H1 (cell line): ENCODE measurements around the gene TMEM151B. TPM values are rescaled to one million over a fixed set of nuclear protein-coding genes. Genes with fewer than 3 reads are reported as not detected.

ENCODE experiments used
- CTCF ChIA-PET: fragments of 300-600 bp; sonication (Branson Sonifier 250); formaldehyde crosslinking; loops from one replicate; lab custom pipeline; 2021; ENCODE audit not compliant: partially characterized antibody; lab: Charles Lee
- POLR2A ChIA-PET: fragments of 300-600 bp; sonication (Branson Sonifier 250); formaldehyde crosslinking; loops from one replicate; lab custom pipeline; 2021; ENCODE audit warnings: inconsistent platforms; ENCODE audit not compliant: partially characterized antibody; lab: Charles Lee
- DNase-seq, 2 experiments: peaks; one replicate each; pipeline versions ENCODE4 v3.0.0 to v3.0.0-alpha.2; 2010 to 2022; ENCODE audit warnings: low spot score in 2 of 2, low read depth in 1 of 2, mixed read lengths in 1 of 2
- FAIRE-seq: peaks from 2 replicates; lab custom pipeline; 2011; peaks lifted over from hg19 to GRCh38; lab: Jason Lieb, UNC
- H2AFZ ChIP-seq: 2 replicates; pipeline ENCODE4 v1.8.1; 2012; ENCODE audit warnings: low read length, inconsistent platforms
- H2AK5ac ChIP-seq: 2 replicates; pipeline ENCODE4 v1.6.1; 2013; ENCODE audit warnings: low read depth, low read length
- H2BK120ac ChIP-seq: replicated peaks from 2 replicates; pipeline ENCODE3; 2013; ENCODE audit warnings: low read depth, low read length, inconsistent platforms
- H2BK12ac ChIP-seq: 2 replicates; pipeline ENCODE4 v1.6.1; 2013; ENCODE audit warnings: low read depth, low read length
- H2BK15ac ChIP-seq: 2 replicates; pipeline ENCODE4 v1.6.1; 2013; ENCODE audit warnings: low read length
- H2BK20ac ChIP-seq: 2 replicates; pipeline ENCODE4 v1.6.1; 2013; ENCODE audit warnings: low read length
- H2BK5ac ChIP-seq: 2 replicates; pipeline ENCODE4 v1.6.1; 2013; ENCODE audit warnings: low read depth, low read length
- H3K14ac ChIP-seq: 2 replicates; pipeline ENCODE4 v1.6.1; 2013; ENCODE audit warnings: inconsistent platforms; ENCODE audit not compliant: insufficient read length
- H3K18ac ChIP-seq: 2 replicates; pipeline ENCODE4 v1.6.1; 2013; ENCODE audit warnings: low read length; ENCODE audit errors: extremely low read depth
- H3K23ac ChIP-seq: 2 replicates; pipeline ENCODE4 v1.6.1; 2013; ENCODE audit warnings: inconsistent platforms; ENCODE audit not compliant: insufficient read length
- H3K23me2 ChIP-seq: 2 replicates; pipeline ENCODE4 v1.6.1; 2013; ENCODE audit warnings: low read depth, low read length
- H3K27ac ChIP-seq: 2 replicates; pipeline ENCODE4 v1.6.1; 2011; ENCODE audit warnings: low read depth, low read length, inconsistent platforms
- H3K27me3 ChIP-seq, 4 experiments: replicated peaks in 1 of 4; 1 replicate in 1 of 4; 2 replicates in 3 of 4; pipeline versions ENCODE4 v1.6.1 to v1.8.1; 2011 to 2013; ENCODE audit warnings: low read length in 3 of 4, mild to moderate bottlenecking in 3 of 4, inconsistent platforms in 2 of 4, mixed read lengths in 2 of 4, moderate library complexity in 1 of 4; ENCODE audit not compliant: control insufficient read depth in 3 of 4, insufficient read depth in 3 of 4; ENCODE audit errors: extremely low read depth in 1 of 4
- H3K36me3 ChIP-seq, 4 experiments: 2 replicates each; pipeline versions ENCODE4 v1.6.1 to v1.8.1; 2011 to 2013; ENCODE audit warnings: mild to moderate bottlenecking in 4 of 4, low read length in 3 of 4, moderate library complexity in 2 of 4, control low read depth in 1 of 4, inconsistent platforms in 1 of 4; ENCODE audit not compliant: insufficient read depth in 4 of 4, control insufficient read depth in 2 of 4
- H3K4ac ChIP-seq: replicated peaks from 2 replicates; pipeline ENCODE3; 2013; ENCODE audit warnings: low read length, low read depth, mixed read lengths, inconsistent platforms; ENCODE audit not compliant: insufficient read length
- H3K4me1 ChIP-seq, 4 experiments: replicated peaks in 1 of 4; 1 replicate in 1 of 4; 2 replicates in 3 of 4; pipeline versions ENCODE4 v1.6.1 to v1.8.1; 2011 to 2013; ENCODE audit warnings: low read length in 3 of 4, inconsistent platforms in 2 of 4, mixed read lengths in 1 of 4; ENCODE audit not compliant: insufficient read depth in 4 of 4, control insufficient read depth in 3 of 4
- H3K4me2 ChIP-seq, 2 experiments: 2 replicates each; pipeline versions ENCODE4 v1.6.1 to v1.8.1; 2011 to 2013; ENCODE audit warnings: low read depth in 2 of 2, low read length in 2 of 2, control low read depth in 1 of 2, inconsistent platforms in 1 of 2, mild to moderate bottlenecking in 1 of 2; ENCODE audit not compliant: insufficient read depth in 1 of 2
- H3K4me3 ChIP-seq, 4 experiments: fragments of 200-600, 300-600 bp in 1 of 4; sonication (generic), shearing (Covaris generic), sonication (Bioruptor Twin) in 1 of 4; 2 replicates each; pipeline versions ENCODE4 v1.5.1 to v1.8.1; 2011 to 2016; ENCODE audit warnings: low read length in 4 of 4, low read depth in 3 of 4, control low read depth in 2 of 4, inconsistent platforms in 2 of 4, mild to moderate bottlenecking in 2 of 4, mixed read lengths in 1 of 4, moderate library complexity in 1 of 4; ENCODE audit not compliant: insufficient read depth in 2 of 4; ENCODE audit errors: extremely low read depth in 1 of 4
- H3K56ac ChIP-seq: replicated peaks from 2 replicates; pipeline ENCODE3; 2013; ENCODE audit warnings: low read depth, mild to moderate bottlenecking, mixed read lengths, low read length, inconsistent platforms; ENCODE audit not compliant: insufficient read length
- H3K79me1 ChIP-seq: 2 replicates; pipeline ENCODE4 v1.6.1; 2013; ENCODE audit warnings: low read depth, low read length, control low read depth
- H3K79me2 ChIP-seq, 2 experiments: 2 replicates each; pipeline versions ENCODE4 v1.6.1 to v1.8.1; 2012 to 2013; ENCODE audit warnings: low read length in 2 of 2, mild to moderate bottlenecking in 2 of 2, inconsistent platforms in 1 of 2; ENCODE audit not compliant: insufficient read depth in 2 of 2, control insufficient read depth in 1 of 2
- H3K9ac ChIP-seq, 4 experiments: replicated peaks in 1 of 4; 1 replicate in 1 of 4; 2 replicates in 3 of 4; pipeline versions ENCODE4 v1.6.1 to v1.8.1; 2011 to 2013; ENCODE audit warnings: low read depth in 3 of 4, low read length in 3 of 4, control low read depth in 2 of 4, mild to moderate bottlenecking in 2 of 4, moderate library complexity in 2 of 4, inconsistent platforms in 1 of 4; ENCODE audit errors: extremely low read depth in 1 of 4
- H3K9me3 ChIP-seq, 2 experiments: 2 replicates each; pipeline versions ENCODE4 v1.6.1 to v1.8.1; 2012 to 2013; ENCODE audit warnings: mild to moderate bottlenecking in 2 of 2, moderate library complexity in 2 of 2, control low read depth in 1 of 2, inconsistent platforms in 1 of 2, low read depth in 1 of 2, low read length in 1 of 2, mixed read lengths in 1 of 2; ENCODE audit not compliant: insufficient read depth in 2 of 2
- H4K20me1 ChIP-seq, 2 experiments: replicated peaks in 1 of 2; 2 replicates each; pipeline versions ENCODE3 to v1.8.1; 2011 to 2013; ENCODE audit warnings: inconsistent platforms in 2 of 2, low read length in 2 of 2, mild to moderate bottlenecking in 1 of 2; ENCODE audit not compliant: insufficient read depth in 2 of 2, control insufficient read depth in 1 of 2
- H4K5ac ChIP-seq: 2 replicates; pipeline ENCODE4 v1.6.1; 2013; ENCODE audit warnings: low read length, low read depth, mixed read lengths, inconsistent platforms; ENCODE audit not compliant: insufficient read length
- H4K8ac ChIP-seq: 2 replicates; pipeline ENCODE4 v1.8.0; 2013; ENCODE audit warnings: mild to moderate bottlenecking, moderate library complexity, low read length, inconsistent platforms; ENCODE audit not compliant: insufficient read depth; ENCODE audit errors: extremely low read depth
- H4K91ac ChIP-seq: replicated peaks from 2 replicates; pipeline ENCODE3; 2013; ENCODE audit warnings: low read length, mixed read lengths, inconsistent platforms; ENCODE audit not compliant: insufficient read length
- BCL11A ChIP-seq, 2 experiments: IDR thresholded peaks; one replicate each; pipeline ENCODE4 v1.6.1; 2011; ENCODE audit warnings: low read depth in 2 of 2, low read length in 2 of 2, mild to moderate bottlenecking in 2 of 2
- KDM1A ChIP-seq: fragments of 200-600, 300-600 bp; sonication (generic); IDR thresholded peaks from 2 replicates; pipeline ENCODE4 v1.7.1; 2016; ENCODE audit warnings: mild to moderate bottlenecking, low read length, borderline replicate concordance
- POLR2A ChIP-seq, 2 experiments: IDR thresholded peaks; 1 replicate in 1 of 2; 2 replicates in 1 of 2; pipeline ENCODE4 v1.6.1; 2011; ENCODE audit warnings: low read depth in 2 of 2, low read length in 2 of 2, mild to moderate bottlenecking in 2 of 2; ENCODE audit errors: control extremely low read depth in 1 of 2
- SAP30 ChIP-seq: fragments of 300-600 bp; sonication (generic); IDR thresholded peaks from 2 replicates; pipeline ENCODE4 v1.7.1; 2012; ENCODE audit warnings: low read length, moderate library complexity, mild to moderate bottlenecking, inconsistent platforms; ENCODE audit not compliant: insufficient read depth, insufficient replicate concordance
- SP2 ChIP-seq: IDR thresholded peaks from 2 replicates; pipeline ENCODE4 v1.6.1; 2012; ENCODE audit warnings: mild to moderate bottlenecking, low read length, inconsistent platforms
- TCF12 ChIP-seq: IDR thresholded peaks from 2 replicates; pipeline ENCODE4 v1.6.1; 2011; ENCODE audit warnings: low read depth, mild to moderate bottlenecking, low read length
- YY1 ChIP-seq: IDR thresholded peaks from 2 replicates; pipeline ENCODE4 v1.6.1; 2011; ENCODE audit warnings: low read depth, mild to moderate bottlenecking, low read length
- WGBS, 2 experiments: shearing (Covaris generic) in 1 of 2; methylation state at CpG; one replicate each; pipeline versions ENCODE4 v1.1.6 to v1.1.7; 2013 to 2015; ENCODE audit warnings: low lambda C conversion rate in 2 of 2, mixed read lengths in 2 of 2, inconsistent platforms in 1 of 2, low coverage in 1 of 2, missing lambda C conversion rate in 1 of 2; ENCODE audit not compliant: insufficient replicate concordance in 2 of 2, insufficient coverage in 1 of 2, insufficient read length in 1 of 2; ENCODE audit errors: extremely low coverage in 1 of 2, missing lambda C conversion rate in 1 of 2; 5-methylcytosine and 5-hydroxymethylcytosine counted together
- polyA plus RNA-seq, 7 experiments: library from polyadenylated mRNA; depleted of rRNA in 3 of 7; stranded (reverse) in 5 of 7; unstranded in 2 of 7; fragments of >200 nt in 5 of 7; fragments of 200-250 nt in 2 of 7; gene quantifications; 1 replicate in 5 of 7; 2 replicates in 1 of 7; 4 replicates in 1 of 7; pipeline versions ENCODE4 v1.2.1 to v1.2.3, GENCODE V29; 2011 to 2013; ENCODE audit warnings: missing spikeins in 2 of 7, mixed read lengths in 2 of 7
- total RNA-seq: library from RNA; stranded (reverse); fragmentation: NEBNext Ultra II Directional; extraction: Animal tissue kit (Norgen Biotek cat#: 25700); gene quantifications from 2 replicates; pipeline ENCODE4 v1.2.1, GENCODE V29; 2021
- TF ChIP-seq, protein P1 (sequence below): IDR thresholded peaks from 2 replicates; pipeline ENCODE4 v1.6.1; 2011; ENCODE audit warnings: low read depth, mild to moderate bottlenecking, low read length; ENCODE audit not compliant: insufficient read depth

TMEM151B gene
- total and polyA plus RNA-seq, 2 of the 8 experiments (the other 6 are each of a cell fraction or from before 2014, with no cell fraction given) = 8.0 to 15.5 TPM

GRCh38 chr6:44298055-44298803 is 28.0 kb downstream of the TMEM151B start:
- DNase-seq (peak in 1 of 2 experiments; percentile 57), FAIRE-seq (no peak)
- 47% methylated on average over 20 of the region's 20 CpGs; no CpG with 5 or more reads in 1 of the 2 experiments for WGBS, 2 experiments
- 0 out of 2 replicates have a peak overlapping the region, but pooled peaks have one; percentile 13 for H2BK5ac ChIP-seq
- no peak overlapping the region for H3K23ac ChIP-seq
- no peaks in the 10 kb centered on the region for H3K79me2 ChIP-seq
- no peak overlapping the region for H3K27ac ChIP-seq
- no peaks in the 10 kb centered on the region for H3K9me3 ChIP-seq
- peak overlapping the region; percentile 24; the same call in 1 of the 2 replicates for H3K18ac ChIP-seq
- H3K27me3 ChIP-seq = peaks cover 0 to 19% (median 14%) of the 10 kb centered on the region in 4 experiments; a peak in 6 of 7 replicates
- no peak overlapping the region for H3K56ac ChIP-seq
- no peak overlapping the region for H4K5ac ChIP-seq
- peak overlapping the region; percentile 65 to 70 for H3K4me2 ChIP-seq
- no peak overlapping the region for H4K91ac ChIP-seq
- H4K8ac ChIP-seq = no peak overlapping the region
- ChIA-PET CTCF (interaction anchor here (0.6 to 9.3 kb wide), 13 partner anchors 10 to 163 kb away, joined by 3 to 108 read pairs (median 4); partner anchors contain the start of genes AARS2 and TMEM151B), POLR2A (interaction anchor here (0.8 to 10.4 kb wide), 15 partner anchors 9 to 71 kb away, joined by 3 to 102 read pairs (median 10); partner anchors contain the start of genes AARS2, HSP90AB1, SLC35B2 and TMEM151B)
- H2BK20ac ChIP-seq = no peak overlapping the region
- peak overlapping the region; percentile 6; the same call in 1 of the 2 replicates for H2AFZ ChIP-seq
- H3K4me1 ChIP-seq = peaks cover 0 to 5% (median 4%) of the 10 kb centered on the region in 4 experiments; a peak in 4 of 7 replicates
- peaks cover 14% of the 10 kb centered on the region for H3K23me2 ChIP-seq
- no peak overlapping the region for H2BK15ac ChIP-seq
- no peak overlapping the region for H3K14ac ChIP-seq
- H3K4me3 ChIP-seq = peak overlapping the region; percentile 44 to 83 (median 68)
- H4K20me1 ChIP-seq = peaks cover 0 to 1% of the 10 kb centered on the region in 2 experiments
- H2AK5ac ChIP-seq = no peak overlapping the region
- H2BK12ac ChIP-seq = no peak overlapping the region
- H2BK120ac ChIP-seq = no peak overlapping the region
- H3K4ac ChIP-seq = no peak overlapping the region
- H3K36me3 ChIP-seq = peaks cover 11 to 27% (median 14%) of the 10 kb centered on the region in 4 experiments; a peak in 7 of 8 replicates
- H3K79me1 ChIP-seq = no peaks in the 10 kb centered on the region
- no peak overlapping the region for H3K9ac ChIP-seq
- TF ChIP-seq YY1 (no peak), SP2 (no peak), KDM1A (no peak), BCL11A (IDR thresholded peaks at IDR 0.05; ENCODE audit: low read depth in 2 of 2, low read length in 2 of 2) (no peak), POLR2A (IDR thresholded peaks at IDR 0.05; ENCODE audit: control extremely low read depth in 1 of 2, low read depth in 2 of 2, low read length in 2 of 2) (peak in 1 of 2 experiments; percentile 47; a peak in 1 of 3 replicates), SAP30 (no peak), TCF12 (no peak)
- TF ChIP-seq, protein P1, sequence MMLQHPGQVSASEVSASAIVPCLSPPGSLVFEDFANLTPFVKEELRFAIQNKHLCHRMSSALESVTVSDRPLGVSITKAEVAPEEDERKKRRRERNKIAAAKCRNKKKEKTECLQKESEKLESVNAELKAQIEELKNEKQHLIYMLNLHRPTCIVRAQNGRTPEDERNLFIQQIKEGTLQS = no peak
